Activated CD8-positive, alpha-beta memory T cell treated with anti-CD3 and anti-CD28 coated beads for 36 hours (primary cell): ENCODE data around the gene SPRYD7. TPM values are rescaled to one million over a fixed set of nuclear protein-coding genes. Genes with fewer than 3 reads are reported as not detected.
"Not testable (repeated sequence)": the region's sequence is repeated elsewhere in the genome, so short reads cannot be mapped to it uniquely, and the experiment has no call there.

Experiments
- CTCF ChIA-PET: fragments of 350-600 bp; sonication (Branson Sonifier 250); formaldehyde crosslinking; loops from one replicate; lab custom pipeline; 2021; ENCODE audit warnings: antibody characterized with exemption; lab: Charles Lee
- POLR2A ChIA-PET: fragments of 350-600 bp; sonication (Branson Sonifier 250); formaldehyde crosslinking; loops from one replicate; lab custom pipeline; 2021; ENCODE audit warnings: antibody characterized with exemption; lab: Charles Lee
- total RNA-seq, 2 experiments: library from RNA; stranded (reverse); gene quantifications; one replicate each; pipeline ENCODE4 v1.2.3, GENCODE V29; 2021

SPRYD7 gene
- total RNA-seq, 2 experiments from 2014 or later = 9.6 to 10.4 TPM

DNA sequence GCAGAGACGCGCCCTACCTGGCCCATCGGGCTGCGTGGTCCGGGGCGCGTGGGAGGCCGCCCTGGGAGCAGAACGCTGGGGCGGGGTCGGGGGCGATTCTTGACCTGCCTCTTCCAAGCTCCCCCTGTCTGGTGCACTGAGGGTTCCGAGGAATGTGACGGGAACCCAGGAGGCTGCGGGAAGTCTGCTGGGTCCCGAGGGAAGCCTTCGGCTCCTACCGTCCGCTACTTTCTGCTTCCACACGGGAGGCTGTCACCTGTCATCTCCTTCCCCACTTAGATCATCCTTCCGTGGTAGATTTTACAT, 781 bp upstream of the SPRYD7 start:
- POLR2A ChIA-PET = interaction anchor here (1.0 kb wide), 1 partner anchor 187 kb away, joined by 4 read pairs; no protein-coding TSS in a partner anchor
- CTCF ChIA-PET = interaction anchor here (1.0 to 1.5 kb wide), 3 partner anchors 13 to 156 kb away, joined by 3 to 7 read pairs (median 7); partner anchors contain the start of gene TRIM13

DNA sequence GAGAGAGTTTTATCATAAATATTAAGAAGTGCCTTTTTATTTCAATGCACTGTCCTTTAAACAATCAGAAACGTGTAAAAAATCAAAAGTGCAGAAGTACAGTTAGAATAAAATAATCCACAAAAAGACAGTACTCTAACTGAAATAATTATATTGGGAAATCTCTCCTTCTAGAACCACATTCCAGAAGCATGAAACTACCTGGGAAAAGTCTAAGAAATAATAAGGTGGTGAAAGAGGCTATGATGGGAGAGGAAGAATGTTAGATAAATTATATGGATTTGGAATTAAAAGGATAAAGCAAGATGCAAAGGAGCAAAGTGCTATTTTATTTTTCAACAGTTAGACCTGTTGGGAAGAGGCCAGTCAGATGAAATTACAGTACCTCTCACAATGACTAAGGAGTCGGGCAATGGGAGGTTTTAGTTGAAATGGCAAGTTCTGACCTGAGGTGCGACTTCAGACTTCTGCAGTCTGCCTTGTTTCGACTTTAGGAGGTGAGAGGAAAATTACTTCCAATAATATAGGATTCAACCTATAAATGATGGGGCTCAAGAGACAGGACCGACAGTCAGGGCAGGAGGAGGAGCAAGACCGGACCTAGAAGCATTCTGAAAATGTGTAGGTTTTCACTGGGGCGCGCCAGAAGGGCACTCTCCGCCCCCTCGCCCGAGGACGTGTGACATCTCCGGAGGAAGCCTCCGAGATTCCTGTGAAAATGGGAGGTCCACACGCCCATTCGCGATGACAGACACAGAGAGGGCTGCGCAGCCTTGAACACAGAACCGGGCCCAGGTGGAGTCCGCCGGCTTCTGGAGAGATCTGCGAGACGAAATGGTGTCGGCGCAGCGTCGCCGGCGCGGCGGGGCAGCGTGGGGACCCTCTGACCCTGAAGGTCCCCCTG, 717 bp downstream of the SPRYD7 start:
- POLR2A ChIA-PET = interaction anchor here (0.7 to 1.1 kb wide), 3 partner anchors 62 to 299 kb away, joined by 3 to 7 read pairs (median 6); partner anchors contain the start of gene TRIM13

DNA sequence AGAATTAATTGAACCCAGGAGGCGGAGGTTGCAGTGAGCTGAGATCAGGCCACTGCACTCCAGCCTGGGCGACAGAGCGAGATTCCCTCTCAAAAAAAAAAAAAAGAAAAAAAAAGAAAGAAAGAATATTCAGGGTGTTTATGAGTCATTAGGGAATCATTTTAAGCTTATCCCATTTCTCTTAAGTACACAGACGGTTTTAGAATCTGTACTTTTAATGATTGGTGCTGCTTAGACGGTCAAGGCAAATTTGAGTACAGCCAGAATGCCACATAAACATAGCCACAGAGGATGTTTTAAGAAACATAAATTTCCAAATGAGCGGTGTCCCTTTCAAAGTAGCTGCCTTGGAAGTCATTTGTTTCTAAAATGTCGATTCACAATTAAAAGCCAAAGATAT, 2.6 kb downstream of the SPRYD7 start:
- POLR2A ChIA-PET = no interaction called here

More for the DNA sequence above, 717 bp downstream of the SPRYD7 start:
- CTCF ChIA-PET = interaction anchor here (0.6 to 1.5 kb wide), 6 partner anchors 8 to 114 kb away, joined by 3 to 8 read pairs (median 3); partner anchors contain the start of gene TRIM13

DNA sequence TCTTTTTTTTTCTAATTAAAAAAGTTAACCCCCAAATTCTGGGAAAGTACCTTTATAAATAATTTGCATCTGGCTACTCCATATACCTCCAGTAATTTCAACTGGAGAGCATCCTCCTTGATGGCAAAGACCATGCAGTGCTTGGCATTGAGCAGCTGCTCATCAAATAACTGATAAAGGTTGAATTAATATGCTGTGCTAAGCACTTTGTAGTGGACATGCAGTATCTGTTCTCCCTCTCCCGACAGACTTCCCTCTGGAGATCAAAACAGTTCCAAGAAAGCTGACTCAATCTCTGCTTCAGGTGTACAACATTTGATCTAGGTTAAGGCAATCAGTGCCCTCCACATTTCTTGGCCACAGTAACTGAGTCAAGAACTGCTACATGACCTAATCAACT, 3.3 kb downstream of the SPRYD7 start:
- POLR2A ChIA-PET = no interaction called here
- CTCF ChIA-PET = no interaction called here

More for the DNA sequence above, 2.6 kb downstream of the SPRYD7 start:
- CTCF ChIA-PET = interaction anchor here (0.6 to 0.9 kb wide), 2 partner anchors 16 to 64 kb away, joined by 3 read pairs; partner anchors contain the start of gene TRIM13

DNA sequence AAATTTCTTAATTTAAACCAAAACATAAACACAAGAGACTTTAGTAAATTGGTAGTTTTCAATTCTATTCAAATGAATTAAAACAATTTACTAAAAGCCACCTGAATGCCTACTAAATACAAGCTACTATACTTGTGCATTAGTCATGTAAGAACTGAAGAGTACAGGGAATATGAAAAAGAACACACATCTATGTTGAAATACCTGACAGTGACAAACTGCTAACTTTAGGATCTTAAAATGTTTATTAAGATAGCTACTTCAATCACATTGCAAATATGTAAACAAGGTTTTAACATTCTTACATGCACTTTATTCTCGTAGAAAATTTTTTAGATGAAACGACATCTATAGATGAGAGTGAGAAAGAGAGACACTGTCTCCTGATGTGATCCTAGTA, 4.1 kb downstream of the SPRYD7 start:
- CTCF ChIA-PET = no interaction called here
- POLR2A ChIA-PET = no interaction called here

DNA sequence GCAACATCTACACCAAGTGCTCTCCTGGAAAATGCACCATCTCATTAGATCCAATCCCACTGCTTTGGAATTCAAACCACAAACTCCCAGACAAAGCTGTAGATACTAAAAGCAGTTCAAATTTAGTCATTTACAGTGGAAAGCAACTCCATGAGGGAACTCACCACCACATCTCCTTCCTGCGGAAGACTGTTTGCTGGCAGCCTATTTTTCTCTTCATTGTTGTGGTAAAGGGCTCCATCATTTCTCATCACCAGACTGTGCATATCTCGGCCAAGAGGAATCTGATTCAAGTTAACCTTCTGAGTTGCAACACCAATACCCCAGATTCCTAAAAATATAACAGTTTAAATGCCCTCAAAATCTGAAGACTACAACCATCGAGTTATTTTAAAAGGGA, 8.4 kb downstream of the SPRYD7 start:
- POLR2A ChIA-PET = interaction anchor here (0.6 kb wide), 2 partner anchors 9 to 12 kb away, joined by 3 read pairs; partner anchors contain the start of gene SPRYD7
- CTCF ChIA-PET = interaction anchor here (0.8 to 0.9 kb wide), 2 partner anchors 8 to 68 kb away, joined by 3 to 5 read pairs; partner anchors contain the start of gene SPRYD7

DNA sequence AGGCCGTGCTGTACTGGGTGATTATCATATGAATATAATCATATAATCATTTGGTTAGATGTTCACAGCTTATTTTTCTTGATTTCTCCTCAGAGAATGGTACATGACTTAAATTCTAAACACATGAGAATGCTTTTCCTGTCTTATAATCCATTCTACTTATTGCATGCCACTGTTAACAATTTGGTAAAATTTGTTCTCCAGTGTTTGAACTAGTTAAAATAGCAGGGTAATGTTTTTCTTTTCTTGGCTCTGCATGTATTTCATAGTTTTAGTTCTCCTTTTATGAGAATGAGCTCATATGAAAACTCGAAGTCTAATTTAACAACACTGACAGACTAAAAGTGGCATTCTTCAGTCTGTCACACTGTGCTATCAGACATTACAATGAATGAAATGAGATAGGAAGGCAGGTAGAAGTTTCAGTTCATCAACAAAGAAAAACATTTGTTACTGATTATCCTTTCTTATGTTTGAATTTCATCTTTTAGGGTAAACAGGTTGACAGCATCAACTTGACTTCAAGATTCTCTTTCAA, 10.2 kb downstream of the SPRYD7 start:
- ChIA-PET POLR2A (no interaction called here), CTCF (no interaction called here)

DNA sequence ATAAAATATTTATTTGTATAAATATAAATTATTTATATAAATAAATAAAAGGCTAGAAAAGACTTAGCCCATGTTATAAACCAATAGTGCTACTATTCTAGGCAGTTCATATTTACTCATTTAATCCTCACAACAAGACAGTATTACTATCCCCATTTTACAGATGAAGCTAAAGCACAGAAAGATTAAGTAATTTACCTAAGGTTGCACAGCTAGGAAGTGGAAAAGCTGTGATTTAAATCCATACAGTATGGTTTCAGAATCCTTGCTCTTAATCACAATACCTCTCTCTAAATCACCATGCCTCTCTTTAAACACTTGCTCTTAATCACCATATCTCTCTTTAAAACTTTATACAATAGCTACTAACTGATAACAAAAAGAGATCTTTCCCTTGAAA, 13.8 kb downstream of the SPRYD7 start:
- POLR2A ChIA-PET = no interaction called here
- CTCF ChIA-PET = no interaction called here

DNA sequence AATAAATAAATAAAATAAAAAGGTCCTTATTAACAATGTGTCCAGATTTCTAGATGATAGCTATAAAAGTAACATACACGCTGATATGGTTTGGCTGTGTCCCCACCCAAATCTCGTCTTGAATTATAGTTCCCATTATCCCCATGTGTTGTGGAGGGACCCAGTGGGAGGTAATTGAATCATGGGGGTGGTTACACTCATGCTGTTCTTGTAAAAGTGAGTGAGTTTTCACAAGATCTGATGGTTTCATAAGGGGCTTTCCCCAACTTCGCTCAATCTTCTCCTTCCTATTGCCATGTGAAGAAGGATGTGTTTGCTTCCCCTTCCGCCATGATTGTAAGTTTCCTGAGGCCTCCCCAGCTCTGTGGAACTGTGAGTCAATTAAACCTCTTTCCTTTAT, 15.2 kb downstream of the SPRYD7 start:
- CTCF ChIA-PET, POLR2A ChIA-PET: not testable (repeated sequence)

DNA sequence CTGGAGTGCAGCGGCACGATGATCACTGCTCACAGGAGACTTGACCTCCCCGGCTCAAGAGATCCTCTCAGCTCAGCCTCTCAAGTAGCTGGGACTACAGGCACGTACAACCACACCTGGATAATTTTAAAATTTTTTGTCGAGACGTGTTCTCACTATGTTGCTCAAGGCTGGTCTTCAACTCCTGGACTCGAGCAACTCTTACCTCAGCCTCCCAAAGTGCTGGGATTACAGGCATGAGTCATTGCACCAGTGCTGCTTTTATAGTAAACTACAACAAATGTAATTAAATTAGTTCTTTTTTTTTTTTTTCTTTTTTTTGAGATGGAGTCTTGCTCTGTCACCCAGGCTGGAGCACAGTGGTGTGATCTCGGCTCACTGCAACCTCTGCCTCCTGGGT, 18.0 kb downstream of the SPRYD7 start:
- POLR2A ChIA-PET = interaction anchor here (0.7 kb wide), 1 partner anchor 1034 kb away, joined by 3 read pairs; no protein-coding TSS in a partner anchor
- CTCF ChIA-PET = not testable (repeated sequence)

DNA sequence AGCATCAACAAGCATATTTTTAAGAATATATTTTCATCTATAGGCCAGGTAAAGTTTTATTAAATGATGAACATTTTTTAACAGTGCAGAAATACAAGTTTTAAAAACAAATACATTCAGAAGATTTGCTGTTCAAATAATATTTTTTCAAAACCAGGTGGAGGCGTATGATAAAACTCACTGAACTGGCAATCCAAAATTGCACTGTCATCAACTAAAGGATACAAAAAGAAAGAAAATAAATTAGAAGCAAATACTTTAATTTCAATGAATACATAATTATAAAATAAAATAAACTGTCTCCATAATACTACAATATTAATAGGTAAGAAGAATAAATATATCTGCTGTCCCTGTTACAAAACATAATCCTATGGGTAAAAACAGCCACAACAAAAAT, 21.2 kb downstream of the SPRYD7 start:
- ChIA-PET CTCF (no interaction called here), POLR2A (no interaction called here)

DNA sequence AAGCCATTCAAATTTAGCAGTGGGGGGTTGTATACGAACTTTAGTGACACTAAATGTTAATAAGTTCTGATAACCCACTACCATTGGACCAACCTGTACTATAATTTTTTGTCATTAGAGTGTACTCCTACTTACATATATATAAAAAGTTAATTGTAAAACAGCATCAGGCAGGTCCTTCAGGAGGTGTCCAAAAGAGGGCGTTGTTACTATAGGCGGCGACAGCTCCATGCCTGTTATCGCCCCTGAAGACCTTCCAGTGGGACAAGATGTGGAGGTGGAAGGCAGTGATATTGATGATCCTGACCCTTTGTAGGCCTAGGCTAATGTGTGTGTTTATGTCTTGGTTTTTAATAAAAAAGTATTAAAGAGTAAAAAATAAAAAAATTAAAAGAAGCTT, 27.5 kb downstream of the SPRYD7 start:
- ChIA-PET POLR2A (no interaction called here), CTCF (interaction anchor here (0.6 to 0.9 kb wide), 2 partner anchors 27 to 76 kb away, joined by 3 to 4 read pairs; partner anchors contain the start of gene SPRYD7)

DNA sequence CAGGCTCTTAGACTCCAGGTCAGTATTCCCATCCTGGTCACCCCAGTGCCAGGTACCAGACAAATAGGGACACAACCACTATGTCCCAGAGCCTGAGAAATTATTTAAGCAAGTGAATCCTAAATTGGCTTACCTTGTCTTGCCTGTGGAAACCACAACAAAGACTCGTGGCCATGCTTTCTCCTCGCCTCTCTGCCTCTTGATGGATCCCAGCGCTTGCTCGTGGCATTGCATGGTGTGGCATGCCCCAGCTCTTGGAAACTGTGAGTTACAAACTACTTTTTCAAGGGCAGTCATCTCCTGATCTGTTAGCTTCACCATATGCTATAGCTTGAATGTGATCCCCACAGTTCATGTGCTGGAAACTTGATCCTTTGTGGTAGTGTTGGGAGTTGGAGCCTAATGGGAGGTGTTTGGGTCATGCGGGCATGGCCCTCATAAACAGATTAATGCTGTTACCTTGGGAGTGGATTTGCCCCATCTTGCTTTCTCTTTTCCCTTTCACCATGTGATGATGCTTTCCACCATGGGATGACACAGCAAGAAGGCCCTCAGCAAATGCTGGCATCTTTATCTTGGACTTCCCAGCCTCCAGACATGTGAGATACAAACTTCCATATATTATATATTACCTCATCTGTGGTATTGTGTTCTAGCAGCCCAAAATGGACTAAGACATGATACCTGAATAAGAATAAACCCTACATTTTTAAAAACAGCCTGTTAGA, 31.2 kb downstream of the SPRYD7 start:
- POLR2A ChIA-PET = no interaction called here
- CTCF ChIA-PET = no interaction called here

DNA sequence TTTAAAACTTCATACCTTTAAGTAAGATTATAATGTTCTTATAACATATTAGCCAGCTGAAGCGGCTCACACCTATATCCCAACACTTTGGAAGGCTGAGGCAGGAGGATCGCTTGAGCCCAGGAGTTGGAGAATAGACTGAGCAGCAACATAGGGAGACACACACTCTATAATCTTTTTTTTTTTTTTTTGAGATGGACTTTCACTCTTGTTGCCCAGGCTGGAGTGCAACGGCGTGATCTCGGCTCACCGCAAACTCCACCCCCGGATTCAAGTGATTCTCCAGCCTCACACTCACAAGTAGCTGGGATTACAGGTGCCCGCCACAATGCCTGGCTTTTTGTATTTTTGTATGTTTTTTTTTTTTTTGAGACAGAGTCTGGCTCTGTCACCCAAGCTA, 37.3 kb downstream of the SPRYD7 start:
- ChIA-PET CTCF (no interaction called here), POLR2A (no interaction called here)

DNA sequence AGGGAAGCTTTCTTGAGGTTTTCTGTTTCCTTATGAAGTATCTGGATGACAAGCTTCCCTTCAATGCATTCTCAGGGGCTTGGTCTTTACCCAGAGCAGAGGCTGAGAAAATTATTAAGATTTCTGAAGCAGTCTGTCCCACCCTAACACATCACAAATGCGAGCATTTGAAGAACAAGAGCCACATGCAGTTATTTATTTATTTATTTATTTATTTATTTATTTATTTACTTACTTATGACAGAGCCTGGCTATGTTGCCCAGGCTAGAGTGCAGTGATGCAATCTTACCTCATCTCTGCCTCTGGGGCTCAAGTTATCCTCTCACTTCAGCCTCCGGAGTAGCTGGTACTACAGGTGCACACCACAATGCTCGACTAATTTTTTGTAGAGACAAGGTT, 38.4 kb downstream of the SPRYD7 start:
- CTCF ChIA-PET = no interaction called here
- POLR2A ChIA-PET = no interaction called here

DNA sequence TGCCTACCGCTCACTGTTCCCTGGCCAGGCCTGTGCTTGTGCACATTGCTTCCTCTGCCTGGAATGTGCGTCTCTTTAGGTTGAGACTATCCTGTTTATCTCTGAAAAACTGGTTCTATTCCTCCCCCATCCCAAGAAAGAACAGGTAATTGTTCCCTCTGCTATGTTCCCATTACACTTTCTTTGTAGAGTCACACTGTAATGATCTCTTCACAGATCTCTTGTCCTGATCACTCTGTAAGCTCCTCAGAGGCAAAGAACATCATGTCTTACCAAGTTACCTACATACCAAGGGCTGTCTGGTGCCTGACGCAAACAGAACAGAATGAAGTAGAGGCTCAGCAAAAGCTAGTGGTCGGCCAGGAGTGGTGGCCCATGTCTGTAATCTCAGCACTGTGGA, 40.3 kb downstream of the SPRYD7 start:
- ChIA-PET POLR2A (no interaction called here), CTCF (no interaction called here)

DNA sequence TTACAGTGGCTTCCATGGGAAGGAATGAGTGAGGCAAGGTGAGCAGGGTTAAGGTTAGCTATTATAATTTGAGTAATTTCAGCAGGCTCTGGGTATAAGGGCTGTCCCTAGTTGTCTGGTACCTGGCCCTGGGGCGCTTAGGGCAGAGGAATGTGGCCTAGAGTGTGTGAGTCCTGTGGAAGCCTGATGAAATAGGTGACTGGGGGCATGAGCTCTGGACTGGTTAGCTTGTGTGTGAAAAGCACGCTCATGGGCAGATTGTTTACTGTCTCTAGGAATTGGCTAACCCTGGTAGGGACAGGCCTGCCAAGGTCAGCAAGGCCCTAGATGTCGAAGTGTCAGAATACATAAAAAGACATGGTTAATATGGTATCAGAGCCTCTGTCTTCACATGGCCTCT, 42.5 kb downstream of the SPRYD7 start:
- CTCF ChIA-PET = no interaction called here
- POLR2A ChIA-PET = no interaction called here

DNA sequence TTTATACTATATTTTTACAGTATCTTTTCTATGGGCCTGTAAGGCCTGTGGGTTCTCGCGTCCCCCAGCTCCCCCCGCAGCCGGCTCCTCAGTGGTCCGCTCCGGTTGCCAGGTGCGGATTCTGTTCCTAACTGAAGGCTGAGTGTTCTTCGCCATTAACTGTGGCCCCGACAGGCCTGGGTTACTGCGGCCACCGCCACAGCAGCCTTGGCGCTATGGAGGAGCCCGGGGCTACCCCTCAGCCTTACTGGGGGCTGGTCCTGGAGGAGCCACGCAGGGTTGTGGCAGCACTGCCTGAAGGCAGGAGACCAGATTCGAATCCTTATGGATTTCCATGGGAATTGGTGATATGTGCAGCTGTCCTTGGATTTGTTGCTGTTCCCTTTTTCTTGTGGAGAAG, 45.8 kb downstream of the SPRYD7 start:
- ChIA-PET POLR2A (no interaction called here), CTCF (no interaction called here)

DNA sequence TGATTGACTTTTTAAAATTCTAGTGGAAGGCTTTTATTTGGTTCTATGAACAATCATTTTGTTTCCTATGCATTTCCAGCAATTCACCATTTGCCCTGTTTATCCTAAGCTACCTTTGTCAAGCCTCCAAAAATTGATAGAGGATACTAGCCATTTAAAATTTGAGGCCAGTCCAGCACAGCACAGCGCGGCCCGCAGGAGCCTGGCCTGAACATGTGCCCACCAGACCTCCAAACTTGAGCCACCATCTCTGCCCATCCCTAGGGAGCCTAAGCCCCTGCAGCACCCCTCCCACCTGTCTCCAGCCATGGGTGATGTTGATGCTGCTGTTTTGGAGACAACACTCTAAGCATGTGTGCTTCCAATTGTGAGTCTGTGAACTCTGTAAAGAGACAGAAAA, 57.5 kb downstream of the SPRYD7 start:
- POLR2A ChIA-PET = no interaction called here
- CTCF ChIA-PET = no interaction called here
